Measurements from ENCODE around the gene HDHD5.
"Not testable (repeated sequence)": the region's sequence is repeated elsewhere in the genome, so short reads cannot be mapped to it uniquely, and the experiment has no call there.

The HDHD5 gene

DNA sequence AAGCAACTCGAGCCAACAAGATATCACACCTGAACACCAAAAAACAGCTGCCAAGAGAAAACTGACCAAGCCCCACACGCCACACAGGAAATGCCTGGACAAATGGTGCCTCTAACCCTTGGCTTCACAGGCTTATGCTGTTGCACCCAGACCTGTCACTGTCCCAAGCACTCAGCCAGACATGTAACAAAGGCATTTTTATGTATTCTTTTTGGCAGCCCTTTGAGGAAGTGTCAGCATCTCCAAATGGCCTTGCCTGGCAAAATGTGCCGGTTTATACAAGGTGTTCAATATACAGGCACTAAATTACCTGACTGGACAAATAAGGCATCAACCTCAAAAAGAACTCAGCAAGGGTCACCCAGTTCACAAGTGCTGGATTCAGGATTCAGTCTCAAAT, 6.1 kb downstream of the HDHD5 start:
- no peak for TF ChIP-seq EZH2 (IDR thresholded peaks at IDR 0.05; ENCODE audit: borderline replicate concordance, low read depth, low read length, severe bottlenecking)
- TF ChIP-seq, protein P1, sequence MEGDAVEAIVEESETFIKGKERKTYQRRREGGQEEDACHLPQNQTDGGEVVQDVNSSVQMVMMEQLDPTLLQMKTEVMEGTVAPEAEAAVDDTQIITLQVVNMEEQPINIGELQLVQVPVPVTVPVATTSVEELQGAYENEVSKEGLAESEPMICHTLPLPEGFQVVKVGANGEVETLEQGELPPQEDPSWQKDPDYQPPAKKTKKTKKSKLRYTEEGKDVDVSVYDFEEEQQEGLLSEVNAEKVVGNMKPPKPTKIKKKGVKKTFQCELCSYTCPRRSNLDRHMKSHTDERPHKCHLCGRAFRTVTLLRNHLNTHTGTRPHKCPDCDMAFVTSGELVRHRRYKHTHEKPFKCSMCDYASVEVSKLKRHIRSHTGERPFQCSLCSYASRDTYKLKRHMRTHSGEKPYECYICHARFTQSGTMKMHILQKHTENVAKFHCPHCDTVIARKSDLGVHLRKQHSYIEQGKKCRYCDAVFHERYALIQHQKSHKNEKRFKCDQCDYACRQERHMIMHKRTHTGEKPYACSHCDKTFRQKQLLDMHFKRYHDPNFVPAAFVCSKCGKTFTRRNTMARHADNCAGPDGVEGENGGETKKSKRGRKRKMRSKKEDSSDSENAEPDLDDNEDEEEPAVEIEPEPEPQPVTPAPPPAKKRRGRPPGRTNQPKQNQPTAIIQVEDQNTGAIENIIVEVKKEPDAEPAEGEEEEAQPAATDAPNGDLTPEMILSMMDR (IDR thresholded peaks at IDR 0.05; ENCODE audit: borderline replicate concordance, extremely low read depth, low read length, poor library complexity, severe bottlenecking), result no peak
- DNase-seq, result no peak
- Histone ChIP-seq H3K79me2 (ENCODE audit: insufficient read depth, low read length) (no peaks in the 10 kb centered on the region), H3K27ac (ENCODE audit: low read length) (no peak overlapping the region), H3K9ac (ENCODE audit: low read depth, low read length) (no peak overlapping the region), H3K9me3 (ENCODE audit: insufficient read depth, low read length, severe bottlenecking) (no peaks in the 10 kb centered on the region), H4K20me1 (ENCODE audit: insufficient read depth, low read length) (no peaks in the 10 kb centered on the region), H3K27me3 (ENCODE audit: insufficient read depth, low read length, poor library complexity) (peaks cover 7% of the 10 kb centered on the region), H3K4me3 (ENCODE audit: low read depth in 1 of 2, low read length in 2 of 2) (no peak overlapping the region), H3K4me2 (ENCODE audit: insufficient read depth, low read length) (no peak overlapping the region), H3K36me3 (ENCODE audit: insufficient read depth, low read length) (no peaks in the 10 kb centered on the region), H2AFZ (ENCODE audit: low read depth, low read length) (no peak overlapping the region), H3K4me1 (ENCODE audit: insufficient read depth, low read length) (no peaks in the 10 kb centered on the region)
- ATAC-seq (ENCODE audit: insufficient read depth, low read depth), result no peak

DNA sequence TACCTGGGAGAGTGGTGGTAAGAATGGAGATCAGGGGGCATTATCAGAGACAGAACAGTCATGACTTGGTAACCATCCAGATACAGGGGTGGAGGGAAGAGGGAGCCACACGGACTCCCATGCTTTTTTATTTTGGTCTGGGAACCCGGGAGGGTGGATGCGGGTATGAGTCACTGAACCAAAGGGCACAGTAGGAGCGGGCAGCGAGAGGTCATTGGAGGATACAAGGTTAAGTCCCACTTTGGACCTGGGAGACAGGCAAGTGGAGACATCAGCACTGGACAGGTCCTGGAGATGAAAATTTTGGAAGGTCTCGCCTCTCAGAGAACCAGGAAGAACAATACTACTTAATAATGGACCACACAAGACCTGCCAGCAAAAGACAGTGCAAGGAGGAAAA, 6.7 kb downstream of the HDHD5 start:
- H3K79me2 ChIP-seq (ENCODE audit: insufficient read depth, low read length), result no peaks in the 10 kb centered on the region
- no peaks in the 10 kb centered on the region for H3K36me3 ChIP-seq (ENCODE audit: insufficient read depth, low read length)
- H4K20me1 ChIP-seq (ENCODE audit: insufficient read depth, low read length), result no peaks in the 10 kb centered on the region
- H3K4me2 ChIP-seq (ENCODE audit: insufficient read depth, low read length), result no peak overlapping the region
- TF ChIP-seq, protein P1 (IDR thresholded peaks at IDR 0.05; ENCODE audit: borderline replicate concordance, extremely low read depth, low read length, poor library complexity, severe bottlenecking), result no peak
- no peak for TF ChIP-seq EZH2 (IDR thresholded peaks at IDR 0.05; ENCODE audit: borderline replicate concordance, low read depth, low read length, severe bottlenecking)
- peaks cover 7% of the 10 kb centered on the region for H3K27me3 ChIP-seq (ENCODE audit: insufficient read depth, low read length, poor library complexity)
- H3K4me1 ChIP-seq (ENCODE audit: insufficient read depth, low read length), result no peaks in the 10 kb centered on the region
- H3K9me3 ChIP-seq (ENCODE audit: insufficient read depth, low read length, severe bottlenecking), result no peaks in the 10 kb centered on the region
- no peak for ATAC-seq (ENCODE audit: insufficient read depth, low read depth)
- no peak overlapping the region for H2AFZ ChIP-seq (ENCODE audit: low read depth, low read length)
- H3K27ac ChIP-seq (ENCODE audit: low read length), result no peak overlapping the region
- no peak overlapping the region for H3K4me3 ChIP-seq (ENCODE audit: low read depth in 1 of 2, low read length in 2 of 2)
- no peak overlapping the region for H3K9ac ChIP-seq (ENCODE audit: low read depth, low read length)
- no peak for DNase-seq

DNA sequence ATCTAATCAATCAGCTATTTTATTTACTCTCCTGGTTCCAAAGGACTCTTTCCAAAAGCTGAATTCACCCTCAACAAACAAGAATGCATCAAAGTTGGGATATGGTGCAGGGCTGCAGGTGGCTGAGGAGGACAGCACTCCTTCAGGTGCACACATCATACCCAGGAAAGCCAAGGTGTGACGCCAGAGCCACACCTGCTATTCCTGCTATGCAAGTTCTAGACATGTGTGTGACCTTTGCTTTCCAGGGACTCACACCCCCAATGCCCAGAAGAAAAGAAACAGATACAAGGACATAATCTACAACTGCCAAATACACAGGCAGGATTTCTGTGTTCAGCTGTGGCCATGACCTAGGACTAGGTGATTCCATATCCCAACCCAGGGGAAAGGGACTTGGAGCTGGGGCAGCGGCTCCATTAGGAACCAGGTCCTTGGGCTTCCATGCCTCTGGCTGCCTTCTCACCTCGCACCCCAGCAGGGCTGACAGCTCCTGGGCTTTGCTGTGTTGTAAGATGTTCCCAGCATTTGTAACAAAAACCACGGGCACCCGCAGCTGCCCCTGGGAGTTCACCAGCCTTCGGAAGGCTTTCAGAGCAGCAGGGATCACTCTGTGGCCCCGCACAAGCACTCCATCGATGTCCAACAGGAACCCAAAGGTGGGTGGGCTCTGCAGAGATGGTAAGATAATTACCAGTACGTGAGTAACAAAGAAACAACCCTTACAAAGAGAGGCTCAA, 9.8 kb downstream of the HDHD5 start:
- no peaks in the 10 kb centered on the region for H3K79me2 ChIP-seq (ENCODE audit: insufficient read depth, low read length)
- no peaks in the 10 kb centered on the region for H3K4me1 ChIP-seq (ENCODE audit: insufficient read depth, low read length)
- no peak overlapping the region for H2AFZ ChIP-seq (ENCODE audit: low read depth, low read length)
- H3K36me3 ChIP-seq (ENCODE audit: insufficient read depth, low read length), result no peaks in the 10 kb centered on the region
- H3K27me3 ChIP-seq (ENCODE audit: insufficient read depth, low read length, poor library complexity), result peaks cover 11% of the 10 kb centered on the region
- no peak overlapping the region for H3K4me2 ChIP-seq (ENCODE audit: insufficient read depth, low read length)
- no peak overlapping the region for H3K27ac ChIP-seq (ENCODE audit: low read length)
- TF ChIP-seq, protein P1 (IDR thresholded peaks at IDR 0.05; ENCODE audit: borderline replicate concordance, extremely low read depth, low read length, poor library complexity, severe bottlenecking), result no peak
- TF ChIP-seq EZH2 (IDR thresholded peaks at IDR 0.05; ENCODE audit: borderline replicate concordance, low read depth, low read length, severe bottlenecking), result no peak
- ATAC-seq (ENCODE audit: insufficient read depth, low read depth), result no peak
- no peaks in the 10 kb centered on the region for H3K9me3 ChIP-seq (ENCODE audit: insufficient read depth, low read length, severe bottlenecking)
- DNase-seq, result no peak
- H3K4me3 ChIP-seq (ENCODE audit: low read depth in 1 of 2, low read length in 2 of 2), result no peak overlapping the region
- H4K20me1 ChIP-seq (ENCODE audit: insufficient read depth, low read length), result no peaks in the 10 kb centered on the region
- H3K9ac ChIP-seq (ENCODE audit: low read depth, low read length), result no peak overlapping the region

DNA sequence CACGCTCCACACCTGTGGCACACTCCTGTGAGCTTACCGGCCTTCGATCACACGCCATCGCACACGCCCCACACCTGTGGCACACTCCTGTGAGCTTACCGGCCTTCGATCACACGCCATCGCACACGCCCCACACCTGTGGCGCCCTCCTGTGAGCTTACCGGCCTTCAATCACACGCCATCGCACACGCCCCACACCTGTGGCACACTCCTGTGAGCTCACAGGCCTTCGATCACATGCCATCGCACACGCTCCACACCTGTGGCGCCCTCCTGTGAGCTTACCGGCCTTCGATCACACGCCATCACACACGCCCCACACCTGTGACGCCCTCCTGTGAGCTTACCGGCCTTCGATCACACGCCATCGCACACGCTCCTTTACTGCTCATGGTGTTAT, 11.6 kb downstream of the HDHD5 start:
- H4K20me1 ChIP-seq (ENCODE audit: insufficient read depth, low read length); H3K9ac ChIP-seq (ENCODE audit: low read depth, low read length); DNase-seq; H3K4me2 ChIP-seq (ENCODE audit: insufficient read depth, low read length); H3K9me3 ChIP-seq (ENCODE audit: insufficient read depth, low read length, severe bottlenecking); H3K36me3 ChIP-seq (ENCODE audit: insufficient read depth, low read length); ATAC-seq (ENCODE audit: insufficient read depth, low read depth); H2AFZ ChIP-seq (ENCODE audit: low read depth, low read length); H3K4me1 ChIP-seq (ENCODE audit: insufficient read depth, low read length); H3K79me2 ChIP-seq (ENCODE audit: insufficient read depth, low read length); H3K27ac ChIP-seq (ENCODE audit: low read length); H3K4me3 ChIP-seq (ENCODE audit: low read depth in 1 of 2, low read length in 2 of 2): not testable (repeated sequence)
- H3K27me3 ChIP-seq (ENCODE audit: insufficient read depth, low read length, poor library complexity), result peaks cover 11% of the 10 kb centered on the region

Measured in DND-41 (cell line).